Endothelial cell of umbilical vein (primary cell): ENCODE data around the gene MOGAT1. TPM values are rescaled to one million over a fixed set of nuclear protein-coding genes. Genes with fewer than 3 reads are reported as not detected.

Experiments
- BruUV-seq: library from RNA; stranded (reverse); fragments of 400-500 nt; replicated peaks from 2 replicates; lab custom pipeline; 2021; lab: Mats Ljungman, UMichigan
- CTCF ChIA-PET: fragments of 300-600, 350-600 bp; sonication (Branson Sonifier 250); formaldehyde crosslinking; loops from one replicate; lab custom pipeline; 2021; ENCODE audit warnings: antibody characterized with exemption, inconsistent platforms; lab: Charles Lee
- POLR2A ChIA-PET: fragments of 300-600, 350-600 bp; sonication (Branson Sonifier 250); formaldehyde crosslinking; loops from one replicate; lab custom pipeline; 2021; ENCODE audit warnings: antibody characterized with exemption, inconsistent platforms; lab: Charles Lee
- DNase-seq: peaks from one replicate; pipeline ENCODE4 v3.0.0-alpha.2; 2011; ENCODE audit warnings: low read depth, low spot score
- FAIRE-seq: peaks from 2 replicates; lab custom pipeline; 2011; peaks lifted over from hg19 to GRCh38; lab: Jason Lieb, UNC
- H2AFZ ChIP-seq: 2 replicates; pipeline ENCODE4 v1.6.0; 2012; ENCODE audit warnings: low read depth, low read length, control low read depth, inconsistent platforms
- H3K27ac ChIP-seq: 2 replicates; pipeline ENCODE4 v1.5.1; 2011; ENCODE audit warnings: low read depth, mild to moderate bottlenecking, control low read depth, low read length, moderate library complexity; ENCODE audit not compliant: insufficient read depth
- H3K27me3 ChIP-seq, 2 experiments: 2 replicates each; pipeline versions ENCODE4 v1.6.0 to v1.6.1; 2011; ENCODE audit warnings: low read length in 2 of 2, mixed read lengths in 1 of 2; ENCODE audit not compliant: control insufficient read depth in 2 of 2, insufficient read depth in 2 of 2
- H3K36me3 ChIP-seq, 2 experiments: 2 replicates in 1 of 2; 3 replicates in 1 of 2; pipeline ENCODE4 v1.5.1; 2011; ENCODE audit warnings: low read length in 2 of 2, mild to moderate bottlenecking in 1 of 2, moderate library complexity in 1 of 2; ENCODE audit not compliant: control insufficient read depth in 2 of 2, insufficient read depth in 2 of 2; ENCODE audit errors: extremely low read depth in 1 of 2
- H3K4me1 ChIP-seq: 3 replicates; pipeline ENCODE4 v1.5.1; 2011; ENCODE audit warnings: mild to moderate bottlenecking, low read length; ENCODE audit not compliant: control insufficient read depth, insufficient read depth; ENCODE audit errors: extremely low read depth
- H3K4me2 ChIP-seq: 2 replicates; pipeline ENCODE4 v1.6.1; 2011; ENCODE audit warnings: low read length, control low read depth, mixed read lengths; ENCODE audit not compliant: insufficient read depth
- H3K4me3 ChIP-seq, 3 experiments: fragments of 200-600 bp in 1 of 3; sonication (generic), shearing (Covaris generic) in 1 of 3; replicated peaks in 1 of 3; 2 replicates each; pipeline ENCODE4 v1.5.1; 2011 to 2016; ENCODE audit warnings: control low read depth in 3 of 3, low read length in 3 of 3, mild to moderate bottlenecking in 2 of 3, inconsistent platforms in 1 of 3, low read depth in 1 of 3, moderate library complexity in 1 of 3; ENCODE audit not compliant: insufficient read depth in 1 of 3
- H3K79me2 ChIP-seq: 2 replicates; pipeline ENCODE4 v1.6.0; 2012; ENCODE audit warnings: low read length, inconsistent platforms; ENCODE audit not compliant: control insufficient read depth, insufficient read depth
- H3K9ac ChIP-seq: replicated peaks from 2 replicates; pipeline ENCODE3; 2011; ENCODE audit warnings: low read length, control low read depth; ENCODE audit not compliant: insufficient read depth; ENCODE audit errors: extremely low read depth
- H3K9me1 ChIP-seq: replicated peaks from 3 replicates; pipeline ENCODE4 v1.6.0; 2011; ENCODE audit warnings: mild to moderate bottlenecking, low read length; ENCODE audit not compliant: control insufficient read depth, insufficient read depth; ENCODE audit errors: extremely low read depth
- H3K9me3 ChIP-seq: replicated peaks from 2 replicates; pipeline ENCODE4 v1.5.1; 2012; ENCODE audit warnings: low read length, inconsistent platforms; ENCODE audit not compliant: control insufficient read depth, insufficient read depth
- H4K20me1 ChIP-seq: replicated peaks from 2 replicates; pipeline ENCODE3; 2011; ENCODE audit warnings: mild to moderate bottlenecking, low read length; ENCODE audit not compliant: control insufficient read depth, insufficient read depth; ENCODE audit errors: extremely low read depth
- EZH2 ChIP-seq: IDR thresholded peaks from 2 replicates; pipeline ENCODE4 v1.6.1; 2012; ENCODE audit warnings: borderline replicate concordance, low read depth, mild to moderate bottlenecking, moderate library complexity, low read length, inconsistent platforms; ENCODE audit not compliant: severe bottlenecking
- FOS ChIP-seq: IDR thresholded peaks from 2 replicates; pipeline ENCODE4 v1.6.1; 2011; ENCODE audit warnings: mild to moderate bottlenecking, low read length, moderate library complexity, borderline replicate concordance; ENCODE audit not compliant: insufficient read depth
- GATA2 ChIP-seq: IDR thresholded peaks from 2 replicates; pipeline ENCODE4 v1.7.0; 2011; ENCODE audit warnings: low read depth, mild to moderate bottlenecking, moderate library complexity, mixed read lengths, low read length; ENCODE audit not compliant: insufficient read length, insufficient read depth
- JUN ChIP-seq: IDR thresholded peaks from 2 replicates; pipeline ENCODE4 v1.6.1; 2011; ENCODE audit warnings: borderline replicate concordance, low read depth; ENCODE audit not compliant: insufficient read length, insufficient read depth
- MYC ChIP-seq: IDR thresholded peaks from one replicate; pipeline ENCODE4 v1.6.1; 2011; ENCODE audit warnings: mild to moderate bottlenecking, low read depth, low read length
- POLR2A ChIP-seq: IDR thresholded peaks from 2 replicates; pipeline ENCODE4 v1.6.1; 2012; ENCODE audit warnings: low read depth, mild to moderate bottlenecking, control low read depth, low read length
- POLR2AphosphoS5 ChIP-seq: IDR thresholded peaks from 2 replicates; pipeline ENCODE4 v1.6.1; 2012; ENCODE audit warnings: low read depth, mild to moderate bottlenecking, control low read depth, low read length, moderate library complexity; ENCODE audit not compliant: insufficient read depth
- dilution Hi-C: fragments of 300-500 bp; cut with MboI; formaldehyde crosslinking; loops from one replicate; pipeline ENCODE4 v1.15.0; 2019; ENCODE audit warnings: low sequenced_read_pairs; ENCODE audit not compliant: extremely low pct_ligation_motif_present
- intact Hi-C: fragments of 100-400 bp; cut with micrococcal nuclease; formaldehyde crosslinking; loops from one replicate; pipeline ENCODE4 v1.10.0; 2022
- polyA plus RNA-seq, 4 experiments: library from polyadenylated mRNA; depleted of rRNA in 3 of 4; stranded (reverse) in 3 of 4; unstranded in 1 of 4; fragments of >200 nt; gene quantifications; 2 replicates each; pipeline versions ENCODE4 v1.2.1 to v1.2.3, GENCODE V29; 2011 to 2012; ENCODE audit warnings: missing spikeins in 1 of 4
- total RNA-seq: library from RNA; stranded (reverse); gene quantifications from 2 replicates; pipeline ENCODE4 v1.2.3, GENCODE V29; 2021
- TF ChIP-seq, protein P1 (sequence below): IDR thresholded peaks from 2 replicates; pipeline ENCODE4 v1.6.1; 2011; ENCODE audit not compliant: insufficient read depth, insufficient read length
- TF ChIP-seq, protein P2 (sequence below), 2 donors: IDR thresholded peaks; 1 replicate in 1 of 2; 2 replicates in 1 of 2; pipeline ENCODE4 v1.5.1; 2011; ENCODE audit warnings: low read length in 2 of 2, mild to moderate bottlenecking in 2 of 2, moderate library complexity in 2 of 2, control low read depth in 1 of 2, inconsistent platforms in 1 of 2, low read depth in 1 of 2; ENCODE audit not compliant: insufficient read depth in 1 of 2; ENCODE audit errors: extremely low read depth in 1 of 2

MOGAT1 gene
- total and polyA plus RNA-seq, 2 donors (not counting 3 experiments of a cell fraction or from before 2014, with no cell fraction given): not detected

DNA sequence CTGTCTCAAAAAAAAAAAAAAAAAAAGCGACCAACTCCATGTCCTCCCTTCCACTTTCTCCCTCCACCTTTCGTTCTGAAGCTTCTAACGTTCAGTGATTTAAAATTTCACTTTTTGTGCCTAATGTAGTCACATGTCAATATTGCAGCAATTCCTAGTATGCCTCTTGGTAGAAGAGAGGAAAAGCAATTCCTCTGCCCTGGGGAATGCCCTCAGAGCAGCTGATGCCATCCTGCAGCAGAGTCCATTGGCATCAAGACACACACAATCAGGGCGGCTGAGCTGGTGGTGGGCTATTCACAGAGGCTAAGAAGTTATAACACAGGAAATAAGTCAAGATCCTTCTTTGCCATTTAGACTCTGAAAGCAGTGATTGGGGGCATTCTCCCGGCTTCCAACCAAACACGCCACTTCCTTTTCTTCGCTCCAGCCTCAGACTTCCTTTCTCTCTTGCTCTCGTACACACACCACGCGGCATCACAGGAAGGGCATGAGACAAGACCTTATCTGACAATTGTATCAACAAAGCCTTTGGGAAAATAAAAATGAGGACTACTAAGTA is 71.9 kb downstream of the MOGAT1 start:
- peak; percentile 81 for DNase-seq
- no peaks in the 10 kb centered on the region for H3K27me3 ChIP-seq
- no peaks in the 10 kb centered on the region for H3K36me3 ChIP-seq
- FAIRE-seq: peak; percentile 86
- ChIA-PET CTCF (interaction anchor here (0.8 to 1.5 kb wide), 6 partner anchors 9 to 160 kb away, joined by 3 to 6 read pairs (median 4); no protein-coding TSS in a partner anchor), POLR2A (no interaction called here)
- no peaks in the 10 kb centered on the region for H3K9me1 ChIP-seq
- intact Hi-C loops: loop anchor here (1.0 kb wide), 3 partner anchors 8 to 160 kb away; no protein-coding TSS in a partner anchor
- no TSS peak for BruUV-seq
- H4K20me1 ChIP-seq: no peaks in the 10 kb centered on the region
- dilution Hi-C loops: no loop called here
- peak overlapping the region; percentile 37 for H3K27ac ChIP-seq
- H3K4me1 ChIP-seq: peaks cover 10% of the 10 kb centered on the region
- H3K9me3 ChIP-seq: no peaks in the 10 kb centered on the region
- H3K79me2 ChIP-seq: no peaks in the 10 kb centered on the region
- H3K4me3 ChIP-seq: peak overlapping the region in 1 of 3 experiments; percentile 21
- peak overlapping the region; percentile 56 for H3K4me2 ChIP-seq
- peak overlapping the region; percentile 81 for H2AFZ ChIP-seq
- TF ChIP-seq MYC (no peak), POLR2A (no peak), GATA2 (peak; percentile 87), POLR2AphosphoS5 (no peak), FOS (peak; percentile 37), JUN (no peak), EZH2 (no peak)
- TF ChIP-seq, protein P1, sequence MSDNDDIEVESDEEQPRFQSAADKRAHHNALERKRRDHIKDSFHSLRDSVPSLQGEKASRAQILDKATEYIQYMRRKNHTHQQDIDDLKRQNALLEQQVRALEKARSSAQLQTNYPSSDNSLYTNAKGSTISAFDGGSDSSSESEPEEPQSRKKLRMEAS: no peak
- TF ChIP-seq, protein P2, sequence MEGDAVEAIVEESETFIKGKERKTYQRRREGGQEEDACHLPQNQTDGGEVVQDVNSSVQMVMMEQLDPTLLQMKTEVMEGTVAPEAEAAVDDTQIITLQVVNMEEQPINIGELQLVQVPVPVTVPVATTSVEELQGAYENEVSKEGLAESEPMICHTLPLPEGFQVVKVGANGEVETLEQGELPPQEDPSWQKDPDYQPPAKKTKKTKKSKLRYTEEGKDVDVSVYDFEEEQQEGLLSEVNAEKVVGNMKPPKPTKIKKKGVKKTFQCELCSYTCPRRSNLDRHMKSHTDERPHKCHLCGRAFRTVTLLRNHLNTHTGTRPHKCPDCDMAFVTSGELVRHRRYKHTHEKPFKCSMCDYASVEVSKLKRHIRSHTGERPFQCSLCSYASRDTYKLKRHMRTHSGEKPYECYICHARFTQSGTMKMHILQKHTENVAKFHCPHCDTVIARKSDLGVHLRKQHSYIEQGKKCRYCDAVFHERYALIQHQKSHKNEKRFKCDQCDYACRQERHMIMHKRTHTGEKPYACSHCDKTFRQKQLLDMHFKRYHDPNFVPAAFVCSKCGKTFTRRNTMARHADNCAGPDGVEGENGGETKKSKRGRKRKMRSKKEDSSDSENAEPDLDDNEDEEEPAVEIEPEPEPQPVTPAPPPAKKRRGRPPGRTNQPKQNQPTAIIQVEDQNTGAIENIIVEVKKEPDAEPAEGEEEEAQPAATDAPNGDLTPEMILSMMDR (IDR thresholded peaks at IDR 0.05; ENCODE audit: extremely low read depth in 1 of 2, insufficient read depth in 1 of 2, low read depth in 1 of 2, low read length in 2 of 2): no peak
- peak overlapping the region; percentile 4 for H3K9ac ChIP-seq
